GM18508 (cell line): ENCODE results near the gene PMM1.
A peak's percentile ranks its signal among the peaks of the same experiment; 100 is the strongest.
"Not testable (repeated sequence)": the region's sequence is repeated elsewhere in the genome, so short reads cannot be mapped to it uniquely, and the experiment has no call there.

ENCODE experiments used
- ATAC-seq: cut with Tn5 transposase; IDR thresholded peaks from one replicate; pipeline ENCODE4 v1.9.1; 2021; ENCODE audit warnings: moderate number of reproducible peaks; ENCODE audit not compliant: insufficient read depth, unreplicated experiment

Gene PMM1

DNA sequence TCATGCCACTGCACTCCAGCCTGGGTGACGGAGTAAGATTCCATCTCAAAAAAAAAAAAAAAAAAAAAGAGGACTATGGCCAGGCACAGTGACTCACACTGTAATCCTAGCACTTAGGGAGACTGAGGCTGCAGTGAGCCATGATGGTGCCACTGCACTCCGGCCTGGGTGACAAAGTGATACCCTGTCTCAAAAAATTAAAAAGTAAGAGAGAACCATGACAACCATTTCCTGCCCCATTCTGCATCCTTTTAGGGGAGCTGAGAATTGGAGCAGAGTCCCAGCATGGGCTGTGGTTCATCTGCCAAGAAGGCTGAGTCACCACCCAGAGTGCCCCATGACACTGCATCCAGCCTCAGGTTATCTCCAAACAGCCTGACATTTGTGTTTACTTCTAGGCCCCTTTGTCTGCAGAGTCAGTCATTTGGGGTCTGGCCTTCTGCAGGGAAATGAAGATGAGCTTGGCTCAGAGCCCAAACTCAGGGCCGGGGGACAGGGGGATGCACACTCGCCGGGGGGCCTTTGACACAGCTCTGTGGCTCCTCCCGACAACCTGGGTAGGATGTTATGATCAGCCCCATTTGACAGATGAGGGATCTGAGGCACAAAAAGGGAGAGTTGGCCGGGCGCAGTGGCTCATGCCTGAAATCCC is 24.1 kb downstream of the PMM1 start:
- no peak for ATAC-seq

- no peak for ATAC-seq
Observed at GRCh38 chr22:41564563-41564962, 25.1 kb downstream of the PMM1 start.

DNA sequence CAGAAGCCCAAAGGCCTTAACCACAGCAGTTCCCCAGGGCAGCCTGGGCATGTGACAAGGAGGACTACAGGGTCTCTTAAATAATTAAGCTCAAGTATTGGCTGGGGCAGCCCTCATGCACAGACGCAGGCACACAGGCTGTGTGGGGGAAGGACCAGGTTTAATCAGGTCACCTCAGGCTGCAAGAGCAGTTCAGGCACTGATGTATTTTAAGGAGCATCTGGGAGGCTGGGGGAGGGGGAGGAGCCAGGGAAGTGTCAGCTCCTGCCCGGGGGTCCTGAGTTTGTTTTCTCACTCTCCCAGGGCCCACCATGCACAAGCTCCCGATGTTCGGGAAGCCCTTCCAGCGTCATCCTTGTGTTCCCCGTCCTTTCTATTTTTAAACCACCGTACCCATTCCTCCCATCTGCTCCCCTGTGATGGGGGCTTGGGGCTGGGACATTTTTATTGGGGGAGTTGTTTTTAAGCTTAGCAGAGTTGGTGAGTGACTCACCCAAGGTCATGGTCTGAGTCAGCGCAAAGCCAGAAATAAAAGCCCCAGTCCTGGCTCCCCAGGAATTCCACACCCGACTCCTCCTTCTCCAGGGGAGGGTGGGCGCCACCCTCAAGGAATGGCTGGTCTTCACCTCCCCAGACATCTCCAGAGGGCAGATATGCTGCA is 26.5 kb downstream of the PMM1 start:
- no peak for ATAC-seq

- ATAC-seq = no peak
Observed at GRCh38 chr22:41562461-41562860, 27.2 kb downstream of the PMM1 start.

DNA sequence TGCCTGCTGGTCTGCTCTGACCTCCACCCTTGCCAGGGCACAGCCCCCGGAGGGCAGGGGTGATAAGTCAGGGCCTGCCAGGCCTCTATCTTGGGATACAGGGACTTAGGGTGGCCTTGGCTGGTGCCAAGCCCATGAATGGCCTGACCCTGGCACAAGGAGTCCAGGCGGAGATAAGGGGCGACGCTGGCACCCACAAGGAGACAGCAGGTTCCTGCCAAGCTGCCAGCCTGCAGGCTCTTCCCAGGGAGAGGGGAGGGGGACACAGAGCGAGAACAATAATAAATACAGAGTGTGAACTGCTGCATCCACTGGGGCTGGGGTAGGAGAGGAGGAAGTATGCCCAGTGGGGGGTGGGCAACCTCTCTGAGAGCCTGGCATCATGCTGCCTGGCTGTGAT is 27.9 kb downstream of the PMM1 start:
- ATAC-seq = no peak

GRCh38 chr22:41561335-41561734 is 28.3 kb downstream of the PMM1 start:
- ATAC-seq = no peak

GRCh38 chr22:41560095-41560471 is 29.6 kb downstream of the PMM1 start:
- no peak for ATAC-seq

- ATAC-seq = not testable (repeated sequence)
Observed at GRCh38 chr22:41558241-41558630, 31.4 kb downstream of the PMM1 start.

GRCh38 chr22:41557401-41558240 is 32.0 kb downstream of the PMM1 start:
- no peak for ATAC-seq

GRCh38 chr22:41556561-41556960 is 33.1 kb downstream of the PMM1 start:
- no peak for ATAC-seq

DNA sequence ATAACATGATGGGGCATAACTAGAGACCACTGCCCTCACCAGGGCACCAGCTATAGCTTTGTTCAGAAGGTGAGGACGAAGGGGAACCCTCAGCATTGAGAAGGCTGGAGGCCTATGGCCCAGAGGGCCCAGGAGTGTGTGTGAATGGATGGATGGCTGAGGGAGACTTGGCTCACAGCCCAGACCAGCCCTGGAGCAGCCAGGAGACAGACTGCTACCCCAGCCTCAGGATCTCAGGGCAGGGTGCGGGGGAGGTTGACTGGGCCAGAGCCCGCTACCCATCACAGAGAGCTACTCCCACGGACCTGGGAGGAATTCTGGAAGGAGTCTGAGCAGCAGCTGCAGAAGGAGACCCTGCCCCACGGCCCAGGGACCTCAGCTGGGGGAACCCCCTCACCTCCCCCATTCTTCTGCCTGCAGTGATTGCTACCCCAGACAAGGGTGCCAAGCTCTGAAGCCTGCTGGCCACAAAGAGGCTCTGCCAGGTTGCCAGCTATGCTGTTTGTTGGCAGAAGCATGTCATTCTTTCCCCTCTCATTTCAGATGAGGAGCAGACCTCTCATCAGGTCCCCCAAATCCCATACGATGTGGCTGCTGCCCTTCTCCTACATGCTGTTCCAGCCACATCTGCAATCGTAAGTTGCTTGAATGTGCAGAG is 34.2 kb downstream of the PMM1 start:
- no peak for ATAC-seq

- no peak for ATAC-seq
Observed at GRCh38 chr22:41551877-41552582, 37.6 kb downstream of the PMM1 start.

DNA sequence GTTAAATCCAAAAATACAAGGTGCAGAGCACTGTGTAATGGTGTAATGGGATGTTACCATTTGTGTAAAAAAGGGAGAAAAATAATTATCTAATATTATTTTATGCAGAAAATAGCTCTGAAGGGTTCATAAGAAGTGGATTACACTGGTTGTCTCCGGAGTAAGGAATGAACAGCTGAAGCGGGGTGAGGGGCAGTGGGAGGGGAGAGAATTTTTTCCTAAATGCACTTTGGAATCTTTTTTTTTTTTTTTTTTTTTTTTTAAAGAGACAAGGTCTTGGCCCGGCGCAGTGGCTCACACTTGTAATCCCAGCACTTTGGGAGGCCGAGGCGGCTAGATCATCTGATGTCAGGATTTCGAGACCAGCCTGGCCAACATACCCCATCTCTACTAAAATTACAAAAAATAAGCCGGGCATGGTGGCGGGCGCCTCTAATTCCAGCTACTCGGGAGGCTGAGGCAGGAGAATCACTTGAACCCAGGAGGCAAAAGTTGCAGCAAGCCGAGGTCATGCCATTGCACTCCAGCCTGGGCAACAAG is 38.6 kb downstream of the PMM1 start:
- ATAC-seq = no peak

- no peak for ATAC-seq
Observed at GRCh38 chr22:41548830-41549211, 40.8 kb downstream of the PMM1 start.

- no peak for ATAC-seq
Observed at GRCh38 chr22:41544671-41545476, 44.8 kb downstream of the PMM1 start.

GRCh38 chr22:41543854-41544670 is 45.6 kb downstream of the PMM1 start, which contains the start of gene POLR3H:
Gene POLR3H (minus strand): TSS chr22:41544470. CDS start chr22:41544101, 369 bp downstream.
- peak; percentile 69 for ATAC-seq

- ATAC-seq = no peak
Observed at GRCh38 chr22:41542224-41542623, 47.4 kb downstream of the PMM1 start.

GRCh38 chr22:41541484-41541883 is 48.2 kb downstream of the PMM1 start:
- ATAC-seq = no peak
